ENCODE data around the gene KIF7. TPM values are rescaled to one million over a fixed set of nuclear protein-coding genes. Genes with fewer than 3 reads are reported as not detected.
A peak's percentile ranks its signal among the peaks of the same experiment; 100 is the strongest.

Gene KIF7
- total RNA-seq, 1 experiment from 2014 or later, result 20.4 TPM

GRCh38 chr15:89654301-89654761, 936 bp downstream of the KIF7 start:
- Mint-ChIP-seq H3K27me3 (ENCODE audit: low read depth) (peaks cover 19% of the 10 kb centered on the region), H3K36me3 (peaks cover 7% of the 10 kb centered on the region; the same call in 1 of the 2 replicates), H3K4me3 (peak overlapping the region; percentile 84), H3K4me1 (peaks cover 10% of the 10 kb centered on the region), H3K9me3 (no peaks in the 10 kb centered on the region), H3K27ac (0 out of 2 replicates have a peak overlapping the region, but pooled peaks have one; percentile 33)
- ChIA-PET CTCF (interaction anchor here (0.6 to 1.1 kb wide), 2 partner anchors 25 to 86 kb away, joined by 3 read pairs; no protein-coding TSS in a partner anchor), POLR2A (no interaction called here)
- ATAC-seq (no peak), DNase-seq (ENCODE audit: low spot score) (no peak)
- no peak for TF ChIP-seq RORB (CRISPR knock-in tag; IDR thresholded peaks at IDR 0.05)
- TF ChIP-seq ATF6 (CRISPR knock-in tag; IDR thresholded peaks at IDR 0.05), result no peak
- no peak for TF ChIP-seq GRHL2 (CRISPR knock-in tag; IDR thresholded peaks at IDR 0.05; ENCODE audit: insufficient replicate concordance, severe bottlenecking)
- TF ChIP-seq, protein P1, sequence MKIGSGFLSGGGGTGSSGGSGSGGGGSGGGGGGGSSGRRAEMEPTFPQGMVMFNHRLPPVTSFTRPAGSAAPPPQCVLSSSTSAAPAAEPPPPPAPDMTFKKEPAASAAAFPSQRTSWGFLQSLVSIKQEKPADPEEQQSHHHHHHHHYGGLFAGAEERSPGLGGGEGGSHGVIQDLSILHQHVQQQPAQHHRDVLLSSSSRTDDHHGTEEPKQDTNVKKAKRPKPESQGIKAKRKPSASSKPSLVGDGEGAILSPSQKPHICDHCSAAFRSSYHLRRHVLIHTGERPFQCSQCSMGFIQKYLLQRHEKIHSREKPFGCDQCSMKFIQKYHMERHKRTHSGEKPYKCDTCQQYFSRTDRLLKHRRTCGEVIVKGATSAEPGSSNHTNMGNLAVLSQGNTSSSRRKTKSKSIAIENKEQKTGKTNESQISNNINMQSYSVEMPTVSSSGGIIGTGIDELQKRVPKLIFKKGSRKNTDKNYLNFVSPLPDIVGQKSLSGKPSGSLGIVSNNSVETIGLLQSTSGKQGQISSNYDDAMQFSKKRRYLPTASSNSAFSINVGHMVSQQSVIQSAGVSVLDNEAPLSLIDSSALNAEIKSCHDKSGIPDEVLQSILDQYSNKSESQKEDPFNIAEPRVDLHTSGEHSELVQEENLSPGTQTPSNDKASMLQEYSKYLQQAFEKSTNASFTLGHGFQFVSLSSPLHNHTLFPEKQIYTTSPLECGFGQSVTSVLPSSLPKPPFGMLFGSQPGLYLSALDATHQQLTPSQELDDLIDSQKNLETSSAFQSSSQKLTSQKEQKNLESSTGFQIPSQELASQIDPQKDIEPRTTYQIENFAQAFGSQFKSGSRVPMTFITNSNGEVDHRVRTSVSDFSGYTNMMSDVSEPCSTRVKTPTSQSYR (CRISPR knock-in tag; IDR thresholded peaks at IDR 0.05), result no peak
- no peak for TF ChIP-seq HMGA2 (CRISPR knock-in tag; IDR thresholded peaks at IDR 0.05)
- TF ChIP-seq, protein P2, sequence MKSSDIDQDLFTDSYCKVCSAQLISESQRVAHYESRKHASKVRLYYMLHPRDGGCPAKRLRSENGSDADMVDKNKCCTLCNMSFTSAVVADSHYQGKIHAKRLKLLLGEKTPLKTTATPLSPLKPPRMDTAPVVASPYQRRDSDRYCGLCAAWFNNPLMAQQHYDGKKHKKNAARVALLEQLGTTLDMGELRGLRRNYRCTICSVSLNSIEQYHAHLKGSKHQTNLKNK (CRISPR knock-in tag; IDR thresholded peaks at IDR 0.05), result no peak
- no peak for TF ChIP-seq MYBL2 (CRISPR knock-in tag; IDR thresholded peaks at IDR 0.05)
- TF ChIP-seq, protein P3, sequence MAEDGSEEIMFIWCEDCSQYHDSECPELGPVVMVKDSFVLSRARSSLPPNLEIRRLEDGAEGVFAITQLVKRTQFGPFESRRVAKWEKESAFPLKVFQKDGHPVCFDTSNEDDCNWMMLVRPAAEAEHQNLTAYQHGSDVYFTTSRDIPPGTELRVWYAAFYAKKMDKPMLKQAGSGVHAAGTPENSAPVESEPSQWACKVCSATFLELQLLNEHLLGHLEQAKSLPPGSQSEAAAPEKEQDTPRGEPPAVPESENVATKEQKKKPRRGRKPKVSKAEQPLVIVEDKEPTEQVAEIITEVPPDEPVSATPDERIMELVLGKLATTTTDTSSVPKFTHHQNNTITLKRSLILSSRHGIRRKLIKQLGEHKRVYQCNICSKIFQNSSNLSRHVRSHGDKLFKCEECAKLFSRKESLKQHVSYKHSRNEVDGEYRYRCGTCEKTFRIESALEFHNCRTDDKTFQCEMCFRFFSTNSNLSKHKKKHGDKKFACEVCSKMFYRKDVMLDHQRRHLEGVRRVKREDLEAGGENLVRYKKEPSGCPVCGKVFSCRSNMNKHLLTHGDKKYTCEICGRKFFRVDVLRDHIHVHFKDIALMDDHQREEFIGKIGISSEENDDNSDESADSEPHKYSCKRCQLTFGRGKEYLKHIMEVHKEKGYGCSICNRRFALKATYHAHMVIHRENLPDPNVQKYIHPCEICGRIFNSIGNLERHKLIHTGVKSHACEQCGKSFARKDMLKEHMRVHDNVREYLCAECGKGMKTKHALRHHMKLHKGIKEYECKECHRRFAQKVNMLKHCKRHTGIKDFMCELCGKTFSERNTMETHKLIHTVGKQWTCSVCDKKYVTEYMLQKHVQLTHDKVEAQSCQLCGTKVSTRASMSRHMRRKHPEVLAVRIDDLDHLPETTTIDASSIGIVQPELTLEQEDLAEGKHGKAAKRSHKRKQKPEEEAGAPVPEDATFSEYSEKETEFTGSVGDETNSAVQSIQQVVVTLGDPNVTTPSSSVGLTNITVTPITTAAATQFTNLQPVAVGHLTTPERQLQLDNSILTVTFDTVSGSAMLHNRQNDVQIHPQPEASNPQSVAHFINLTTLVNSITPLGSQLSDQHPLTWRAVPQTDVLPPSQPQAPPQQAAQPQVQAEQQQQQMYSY (CRISPR knock-in tag; IDR thresholded peaks at IDR 0.05), result no peak
- no peak for TF ChIP-seq ZSCAN18 (CRISPR knock-in tag; IDR thresholded peaks at IDR 0.05)
- no peak for TF ChIP-seq ZNF671 (CRISPR knock-in tag; IDR thresholded peaks at IDR 0.05)
- TF ChIP-seq, protein P4, sequence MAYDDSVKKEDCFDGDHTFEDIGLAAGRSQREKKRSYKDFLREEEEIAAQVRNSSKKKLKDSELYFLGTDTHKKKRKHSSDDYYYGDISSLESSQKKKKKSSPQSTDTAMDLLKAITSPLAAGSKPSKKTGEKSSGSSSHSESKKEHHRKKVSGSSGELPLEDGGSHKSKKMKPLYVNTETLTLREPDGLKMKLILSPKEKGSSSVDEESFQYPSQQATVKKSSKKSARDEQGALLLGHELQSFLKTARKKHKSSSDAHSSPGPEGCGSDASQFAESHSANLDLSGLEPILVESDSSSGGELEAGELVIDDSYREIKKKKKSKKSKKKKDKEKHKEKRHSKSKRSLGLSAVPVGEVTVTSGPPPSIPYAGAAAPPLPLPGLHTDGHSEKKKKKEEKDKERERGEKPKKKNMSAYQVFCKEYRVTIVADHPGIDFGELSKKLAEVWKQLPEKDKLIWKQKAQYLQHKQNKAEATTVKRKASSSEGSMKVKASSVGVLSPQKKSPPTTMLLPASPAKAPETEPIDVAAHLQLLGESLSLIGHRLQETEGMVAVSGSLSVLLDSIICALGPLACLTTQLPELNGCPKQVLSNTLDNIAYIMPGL (CRISPR knock-in tag; IDR thresholded peaks at IDR 0.05), result no peak
- TF ChIP-seq ZNF232 (CRISPR knock-in tag; IDR thresholded peaks at IDR 0.05), result no peak
- no peak for TF ChIP-seq SMAD4 (CRISPR knock-in tag; IDR thresholded peaks at IDR 0.05)

Data from WTC11 (cell line).